GM23338 (cell line): Measurements from ENCODE around the gene SORD. TPM values are rescaled to one million over a fixed set of nuclear protein-coding genes. Genes with fewer than 3 reads are reported as not detected.

Source experiments
- ATAC-seq: fragments of 200-7000 bp; cut with Tn5 transposase; 3 replicates; pipeline ENCODE4 v1.9.1; 2020
- DNase-seq: peaks from one replicate; pipeline ENCODE4 v3.0.0-alpha.2; 2015; ENCODE audit warnings: low spot score
- H2AFZ ChIP-seq: fragments of 200-600 bp; sonication (generic); 2 replicates; pipeline ENCODE4 v1.8.0; 2016; ENCODE audit warnings: antibody characterized with exemption, mild to moderate bottlenecking, moderate library complexity
- H3F3A ChIP-seq: fragments of 200-600 bp; sonication (generic); replicated peaks from 2 replicates; pipeline ENCODE4 v1.8.0; 2017; ENCODE audit warnings: antibody characterized with exemption, mixed run types, low read depth
- H3K27ac ChIP-seq: fragments of 200-600 bp; sonication (generic); 2 replicates; pipeline ENCODE4 v1.6.1; 2016; ENCODE audit warnings: low read depth
- H3K27me3 ChIP-seq: fragments of 200-600 bp; sonication (generic); 2 replicates; pipeline ENCODE4 v1.8.0; 2016; ENCODE audit warnings: mild to moderate bottlenecking, mixed run types, moderate library complexity; ENCODE audit not compliant: insufficient read depth
- H3K36me3 ChIP-seq: fragments of 200-600 bp; sonication (generic); 2 replicates; pipeline ENCODE4 v1.8.0; 2016; ENCODE audit warnings: mild to moderate bottlenecking; ENCODE audit not compliant: insufficient read depth
- H3K4me1 ChIP-seq: fragments of 200-600 bp; sonication (generic); 2 replicates; pipeline ENCODE4 v1.8.0; 2016; ENCODE audit warnings: mild to moderate bottlenecking, moderate library complexity; ENCODE audit not compliant: insufficient read depth
- H3K4me2 ChIP-seq: fragments of 200-600 bp; sonication (generic); 2 replicates; pipeline ENCODE4 v1.7.1; 2017; ENCODE audit warnings: mixed run types
- H3K4me3 ChIP-seq: fragments of 200-600 bp; sonication (generic); 2 replicates; pipeline ENCODE4 v1.6.1; 2016; ENCODE audit warnings: mixed run types
- H3K79me2 ChIP-seq: fragments of 200-600 bp; sonication (generic); replicated peaks from 2 replicates; pipeline ENCODE4 v1.8.0; 2017; ENCODE audit warnings: mild to moderate bottlenecking; ENCODE audit not compliant: insufficient read depth
- H3K9me2 ChIP-seq: fragments of 200-600 bp; sonication (generic); 2 replicates; pipeline ENCODE4 v1.8.0; 2017; ENCODE audit not compliant: insufficient read depth
- H4K20me1 ChIP-seq: fragments of 200-600 bp; sonication (generic); replicated peaks from 2 replicates; pipeline ENCODE4 v1.8.0; 2017; ENCODE audit warnings: mild to moderate bottlenecking; ENCODE audit not compliant: insufficient read depth
- H3K27ac Mint-ChIP-seq: 2 replicates; pipeline ENCODE4 v1.8.0; 2020; ENCODE audit warnings: inconsistent platforms, mild to moderate bottlenecking, moderate library complexity, mixed read lengths
- H3K27me3 Mint-ChIP-seq: 3 replicates; pipeline ENCODE4 v1.8.0; 2022; ENCODE audit warnings: low read depth, mild to moderate bottlenecking, moderate library complexity, mixed read lengths, inconsistent platforms; ENCODE audit not compliant: insufficient read depth, poor library complexity
- H3K36me3 Mint-ChIP-seq: 3 replicates; pipeline ENCODE4 v1.8.0; 2021; ENCODE audit warnings: low read depth, mild to moderate bottlenecking, inconsistent platforms, moderate library complexity, mixed read lengths
- H3K4me1 Mint-ChIP-seq: 3 replicates; pipeline ENCODE4 v1.8.0; 2020; ENCODE audit warnings: mild to moderate bottlenecking, inconsistent platforms, mixed read lengths
- H3K4me3 Mint-ChIP-seq: 3 replicates; pipeline ENCODE4 v1.8.0; 2021; ENCODE audit warnings: moderate library complexity, mild to moderate bottlenecking, inconsistent platforms, mixed read lengths
- H3K9me3 Mint-ChIP-seq: 3 replicates; pipeline ENCODE4 v1.8.0; 2020; ENCODE audit warnings: moderate library complexity, mild to moderate bottlenecking, inconsistent platforms, mixed read lengths
- CTCF ChIP-seq, 2 experiments: fragments of 200-600 bp in 1 of 2; sonication (generic) in 1 of 2; conservative IDR thresholded peaks; 2 replicates each; pipeline versions ENCODE4 v1.5.1 to v1.6.1; 2016 to 2017; ENCODE audit warnings: antibody characterized with exemption in 2 of 2, low read depth in 2 of 2, mild to moderate bottlenecking in 2 of 2, moderate library complexity in 1 of 2
- EZH2 ChIP-seq: fragments of 200-600 bp; sonication (generic); IDR thresholded peaks from one replicate; pipeline ENCODE4 v1.8.0; 2017; ENCODE audit warnings: antibody characterized with exemption, mild to moderate bottlenecking, low read depth; ENCODE audit not compliant: unreplicated experiment
- EZH2phosphoT487 ChIP-seq: fragments of 200-600 bp; sonication (generic); IDR thresholded peaks from one replicate; pipeline ENCODE4 v1.8.1; 2018; ENCODE audit warnings: antibody characterized with exemption; ENCODE audit not compliant: unreplicated experiment
- REST ChIP-seq: IDR thresholded peaks from one replicate; pipeline ENCODE4 v1.6.1; 2018; ENCODE audit warnings: antibody characterized with exemption; ENCODE audit not compliant: unreplicated experiment
- ZNF462 ChIP-seq: fragments of 250-450 bp; sonication (Bioruptor Pico); IDR thresholded peaks from 2 replicates; pipeline ENCODE4 v1.5.0; 2020; ENCODE audit warnings: mild to moderate bottlenecking, moderate library complexity
- polyA plus RNA-seq: library from polyadenylated mRNA; unstranded; fragments of >200 nt; fragmentation: Nextera tagmentation; extraction: Ambion mirVana; gene quantifications from 2 replicates; pipeline ENCODE4 v1.2.1, GENCODE V29; 2016
- total RNA-seq: library from RNA; depleted of rRNA; stranded (reverse); fragments of >200 nt; shearing (Covaris generic); gene quantifications from 2 replicates; pipeline ENCODE4 v1.2.3, GENCODE V29; 2014

SORD gene
- total and polyA plus RNA-seq, 2 experiments from 2014 or later = 12.5 to 55.0 TPM

- Histone ChIP-seq H3K4me2 (peak overlapping the region; percentile 88), H3K79me2 (no peaks in the 10 kb centered on the region), H3K4me1 (peaks cover 34% of the 10 kb centered on the region), H4K20me1 (peaks cover 4% of the 10 kb centered on the region; the same call in 1 of the 2 replicates), H2AFZ (peak overlapping the region; percentile 93), H3K9me2 (no peaks in the 10 kb centered on the region), H3K36me3 (no peaks in the 10 kb centered on the region), H3K27me3 (peaks cover 89% of the 10 kb centered on the region), H3K27ac (no peak overlapping the region), H3K4me3 (peak overlapping the region; percentile 58), H3F3A (no peaks in the 10 kb centered on the region)
- ATAC-seq (peak; percentile 3), DNase-seq (peak; percentile 35)
- TF ChIP-seq EZH2 (peak; percentile 100), REST (no peak)
- peaks cover 76% of the 10 kb centered on the region for H3K27me3 Mint-ChIP-seq
- peaks cover 23% of the 10 kb centered on the region for H3K4me1 Mint-ChIP-seq
- no peak overlapping the region for H3K27ac Mint-ChIP-seq
- peak overlapping the region; percentile 58 for H3K4me3 Mint-ChIP-seq
- H3K36me3 Mint-ChIP-seq = no peaks in the 10 kb centered on the region; the same call in 2 of the 3 replicates
- peaks cover 7% of the 10 kb centered on the region for H3K9me3 Mint-ChIP-seq
Observed at GRCh38 chr15:45112143-45112590, 89.2 kb downstream of the SORD start.

- Histone ChIP-seq H3K4me3 (peak overlapping the region; percentile 58), H4K20me1 (peaks cover 4% of the 10 kb centered on the region; the same call in 1 of the 2 replicates), H3K9me2 (no peaks in the 10 kb centered on the region), H2AFZ (peak overlapping the region; percentile 93), H3F3A (no peaks in the 10 kb centered on the region), H3K4me1 (peaks cover 40% of the 10 kb centered on the region), H3K4me2 (peak overlapping the region; percentile 88), H3K27me3 (peaks cover 95% of the 10 kb centered on the region), H3K36me3 (no peaks in the 10 kb centered on the region), H3K27ac (no peak overlapping the region), H3K79me2 (no peaks in the 10 kb centered on the region)
- Mint-ChIP-seq H3K9me3 (peaks cover 10% of the 10 kb centered on the region), H3K27me3 (peaks cover 82% of the 10 kb centered on the region), H3K27ac (no peak overlapping the region), H3K4me1 (peaks cover 27% of the 10 kb centered on the region), H3K4me3 (peak overlapping the region; percentile 58), H3K36me3 (no peaks in the 10 kb centered on the region; the same call in 2 of the 3 replicates)
- ATAC-seq = peak; percentile 26
- peak; percentile 55 for DNase-seq
- TF ChIP-seq EZH2phosphoT487 (peak; percentile 60), ZNF462 (CRISPR knock-in tag) (no peak), EZH2 (peak; percentile 68), CTCF (conservative IDR thresholded peaks at IDR 0.05; ENCODE audit: low read depth in 2 of 2) (no peak)
Observed at GRCh38 chr15:45112591-45113379, 89.8 kb downstream of the SORD start.
